Measurements from ENCODE around the gene HAND1.

- TF ChIP-seq CTCF (IDR thresholded peaks at IDR 0.05) (no peak), POLR2A (IDR thresholded peaks at IDR 0.05) (no peak), POLR2AphosphoS5 (IDR thresholded peaks at IDR 0.05) (no peak), EP300 (IDR thresholded peaks at IDR 0.05) (no peak)
These were observed 39.9 kb upstream of the HAND1 start for GRCh38 chr5:154517810-154518437.

Data from gastroesophageal sphincter (tissue), 3 donors.